Activated CD8-positive, alpha-beta T cell treated with anti-CD3 and anti-CD28 coated beads for 36 hours (primary cell): ENCODE measurements around the gene KCNRG. TPM values are rescaled to one million over a fixed set of nuclear protein-coding genes. Genes with fewer than 3 reads are reported as not detected.
"Not testable (repeated sequence)": the region's sequence is repeated elsewhere in the genome, so short reads cannot be mapped to it uniquely, and the experiment has no call there.

Experiments used
- ATAC-seq: fragments of 200-7000 bp; cut with Tn5 transposase; one replicate; pipeline ENCODE4 v1.10.0; 2021; ENCODE audit warnings: mild to moderate bottlenecking, moderate library complexity
- CTCF ChIA-PET: fragments of 350-600 bp; sonication (Branson Sonifier 250); formaldehyde crosslinking; loops from one replicate; lab custom pipeline; 2021; ENCODE audit warnings: antibody characterized with exemption; lab: Charles Lee
- POLR2A ChIA-PET: fragments of 350-600 bp; sonication (Branson Sonifier 250); formaldehyde crosslinking; loops from one replicate; lab custom pipeline; 2021; ENCODE audit warnings: antibody characterized with exemption; lab: Charles Lee
- DNase-seq: peaks from one replicate; pipeline ENCODE4 v3.0.0-alpha.2; 2020
- H3K27ac Mint-ChIP-seq: one replicate; pipeline ENCODE4 v1.8.0; 2021; ENCODE audit warnings: mild to moderate bottlenecking, mixed read lengths
- H3K27me3 Mint-ChIP-seq: one replicate; pipeline ENCODE4 v1.8.0; 2021; ENCODE audit warnings: mixed read lengths
- H3K36me3 Mint-ChIP-seq: one replicate; pipeline ENCODE4 v1.8.0; 2021; ENCODE audit warnings: low read depth, mixed read lengths
- H3K4me1 Mint-ChIP-seq: one replicate; pipeline ENCODE4 v1.8.0; 2021; ENCODE audit warnings: low read depth, mixed read lengths
- H3K4me3 Mint-ChIP-seq: one replicate; pipeline ENCODE4 v1.8.0; 2021; ENCODE audit warnings: mild to moderate bottlenecking, moderate library complexity, mixed read lengths
- H3K9me3 Mint-ChIP-seq: one replicate; pipeline ENCODE4 v1.8.0; 2021; ENCODE audit warnings: mixed read lengths
- intact Hi-C: fragments of 100-400 bp; cut with micrococcal nuclease; formaldehyde crosslinking; loops from one replicate; pipeline ENCODE4 v1.10.0; 2022
- total RNA-seq, 2 experiments: library from RNA; stranded (reverse); gene quantifications; one replicate each; pipeline ENCODE4 v1.2.3, GENCODE V29; 2021
- TF ChIP-seq, protein P1 (sequence below): fragments of 200-600 bp; IDR thresholded peaks from one replicate; pipeline ENCODE4 v1.8.0; 2022; ENCODE audit warnings: antibody characterized with exemption, mild to moderate bottlenecking

Gene KCNRG
- total RNA-seq, 2 experiments from 2014 or later: 0.18 to 0.36 TPM

DNA sequence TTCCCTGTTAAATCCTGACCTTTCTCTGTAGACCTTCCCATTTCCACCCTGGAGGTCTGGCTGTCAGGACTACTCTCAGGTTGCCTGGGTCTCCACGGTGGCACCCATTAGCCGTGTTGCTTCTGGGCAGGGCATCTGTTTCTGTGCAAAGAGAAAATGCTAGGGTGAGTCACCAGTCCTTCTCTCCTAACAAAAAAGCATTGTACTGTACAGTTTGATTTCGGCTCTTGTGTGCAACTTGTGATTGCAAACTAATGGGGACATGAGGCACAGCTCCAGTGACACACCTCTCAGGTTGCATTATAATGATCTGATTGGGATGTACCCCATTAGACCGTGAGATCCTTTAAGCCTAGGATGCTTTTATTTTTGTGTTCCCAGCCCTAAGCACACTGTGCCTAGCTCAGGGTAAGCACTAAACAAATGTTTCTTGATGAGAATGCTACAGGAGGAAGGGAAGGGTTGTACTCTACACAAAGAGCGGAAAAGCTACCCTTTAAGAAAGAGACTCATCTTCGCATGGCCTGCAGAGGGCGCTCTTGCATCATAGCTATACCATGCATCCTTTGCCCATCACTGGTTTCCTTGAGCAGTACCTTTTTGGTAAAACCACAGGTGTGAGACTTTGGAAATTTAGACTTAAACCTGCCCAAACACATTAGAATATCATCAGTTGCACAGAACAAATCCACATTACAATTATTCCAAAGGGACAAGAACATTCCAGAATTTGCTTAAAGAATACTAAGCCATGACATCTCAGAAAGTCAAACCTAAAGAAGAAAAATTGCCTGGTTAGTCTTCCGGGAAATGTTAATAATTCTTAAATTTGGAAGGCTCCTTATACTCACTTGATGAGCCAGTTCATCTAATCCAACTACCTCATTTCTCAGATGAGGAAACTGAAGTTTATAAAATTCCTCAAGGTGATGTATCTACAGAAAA lies 38.7 kb upstream of the KCNRG start:
- peaks cover 2% of the 10 kb centered on the region for H3K4me1 Mint-ChIP-seq
- ChIA-PET POLR2A (no interaction called here), CTCF (interaction anchor here (0.6 to 5.0 kb wide), 52 partner anchors 9 to 1096 kb away, joined by 3 to 27 read pairs (median 4); partner anchors contain the start of gene TRIM13)
- TF ChIP-seq, protein P1, sequence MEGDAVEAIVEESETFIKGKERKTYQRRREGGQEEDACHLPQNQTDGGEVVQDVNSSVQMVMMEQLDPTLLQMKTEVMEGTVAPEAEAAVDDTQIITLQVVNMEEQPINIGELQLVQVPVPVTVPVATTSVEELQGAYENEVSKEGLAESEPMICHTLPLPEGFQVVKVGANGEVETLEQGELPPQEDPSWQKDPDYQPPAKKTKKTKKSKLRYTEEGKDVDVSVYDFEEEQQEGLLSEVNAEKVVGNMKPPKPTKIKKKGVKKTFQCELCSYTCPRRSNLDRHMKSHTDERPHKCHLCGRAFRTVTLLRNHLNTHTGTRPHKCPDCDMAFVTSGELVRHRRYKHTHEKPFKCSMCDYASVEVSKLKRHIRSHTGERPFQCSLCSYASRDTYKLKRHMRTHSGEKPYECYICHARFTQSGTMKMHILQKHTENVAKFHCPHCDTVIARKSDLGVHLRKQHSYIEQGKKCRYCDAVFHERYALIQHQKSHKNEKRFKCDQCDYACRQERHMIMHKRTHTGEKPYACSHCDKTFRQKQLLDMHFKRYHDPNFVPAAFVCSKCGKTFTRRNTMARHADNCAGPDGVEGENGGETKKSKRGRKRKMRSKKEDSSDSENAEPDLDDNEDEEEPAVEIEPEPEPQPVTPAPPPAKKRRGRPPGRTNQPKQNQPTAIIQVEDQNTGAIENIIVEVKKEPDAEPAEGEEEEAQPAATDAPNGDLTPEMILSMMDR: peak; percentile 89
- H3K27me3 Mint-ChIP-seq: no peaks in the 10 kb centered on the region
- H3K27ac Mint-ChIP-seq: no peak overlapping the region
- DNase-seq: peak; percentile 83
- no peaks in the 10 kb centered on the region for H3K9me3 Mint-ChIP-seq
- H3K36me3 Mint-ChIP-seq: no peaks in the 10 kb centered on the region
- intact Hi-C loops: loop anchor here (2.0 to 10.0 kb wide), 4 partner anchors 556 to 1094 kb away; no protein-coding TSS in a partner anchor
- peak; percentile 85 for ATAC-seq
- H3K4me3 Mint-ChIP-seq: no peak overlapping the region

DNA sequence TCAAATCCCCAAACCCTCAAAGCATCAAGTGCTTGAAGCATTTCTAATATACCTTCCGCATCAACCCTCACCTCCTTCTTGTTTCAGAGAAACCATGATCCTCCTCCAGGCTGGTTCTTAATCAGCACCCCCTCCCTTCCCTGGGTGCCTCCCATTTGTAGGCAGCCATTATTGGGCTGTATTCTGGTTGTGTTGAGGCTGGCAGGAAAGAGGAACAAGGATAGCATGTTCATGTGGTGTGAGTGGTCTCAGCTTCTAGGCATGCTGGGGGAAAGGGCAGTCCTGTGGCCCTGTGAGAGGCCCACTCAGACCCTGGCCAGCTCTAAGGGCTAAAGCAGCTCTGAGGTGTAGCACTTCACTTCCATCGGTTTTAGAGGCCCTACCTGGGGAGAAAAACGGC lies 37.3 kb upstream of the KCNRG start:
- Mint-ChIP-seq H3K9me3 (no peaks in the 10 kb centered on the region), H3K4me1 (peaks cover 2% of the 10 kb centered on the region), H3K27me3 (no peaks in the 10 kb centered on the region), H3K36me3 (no peaks in the 10 kb centered on the region), H3K4me3 (no peak overlapping the region), H3K27ac (no peak overlapping the region)
- intact Hi-C loops: loop anchor here (2.0 to 10.0 kb wide), 4 partner anchors 554 to 1093 kb away; no protein-coding TSS in a partner anchor
- ATAC-seq: no peak
- no peak for DNase-seq
- TF ChIP-seq, protein P1: no peak
- POLR2A ChIA-PET: interaction anchor here (1.5 kb wide), 1 partner anchor 103 kb away, joined by 3 read pairs; no protein-coding TSS in a partner anchor
- CTCF ChIA-PET: interaction anchor here (0.7 to 5.0 kb wide), 9 partner anchors 12 to 937 kb away, joined by 3 to 27 read pairs (median 8); partner anchors contain the start of gene TRIM13

DNA sequence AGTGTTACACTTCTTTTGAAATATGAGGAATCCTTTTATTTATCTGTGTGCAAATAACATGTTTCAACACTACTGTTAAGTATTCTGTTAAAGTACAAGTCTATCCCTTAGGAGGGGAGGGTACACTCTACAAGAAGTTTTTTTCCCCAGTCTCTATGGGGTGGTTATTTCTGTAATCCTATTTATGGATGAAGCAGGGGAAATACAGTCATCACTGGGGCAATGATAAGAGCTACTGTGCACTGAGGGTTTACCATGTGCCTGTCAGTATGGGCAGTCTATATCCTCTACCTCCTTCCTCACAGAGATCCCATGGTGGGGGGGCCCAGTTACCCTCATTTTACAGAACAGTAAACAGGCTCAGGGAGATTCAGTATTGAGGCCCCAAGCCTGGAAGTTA lies 35.0 kb upstream of the KCNRG start:
- no peak overlapping the region for H3K27ac Mint-ChIP-seq
- CTCF ChIA-PET: interaction anchor here (0.9 to 1.6 kb wide), 3 partner anchors 34 to 931 kb away, joined by 3 to 6 read pairs (median 5); no protein-coding TSS in a partner anchor
- DNase-seq (no peak), ATAC-seq (no peak)
- H3K4me3 Mint-ChIP-seq: no peak overlapping the region
- TF ChIP-seq, protein P1: no peak
- H3K9me3 Mint-ChIP-seq: no peaks in the 10 kb centered on the region
- no peaks in the 10 kb centered on the region for H3K27me3 Mint-ChIP-seq
- no peaks in the 10 kb centered on the region for H3K36me3 Mint-ChIP-seq
- intact Hi-C loops: no loop called here
- POLR2A ChIA-PET: no interaction called here
- H3K4me1 Mint-ChIP-seq: peaks cover 2% of the 10 kb centered on the region

DNA sequence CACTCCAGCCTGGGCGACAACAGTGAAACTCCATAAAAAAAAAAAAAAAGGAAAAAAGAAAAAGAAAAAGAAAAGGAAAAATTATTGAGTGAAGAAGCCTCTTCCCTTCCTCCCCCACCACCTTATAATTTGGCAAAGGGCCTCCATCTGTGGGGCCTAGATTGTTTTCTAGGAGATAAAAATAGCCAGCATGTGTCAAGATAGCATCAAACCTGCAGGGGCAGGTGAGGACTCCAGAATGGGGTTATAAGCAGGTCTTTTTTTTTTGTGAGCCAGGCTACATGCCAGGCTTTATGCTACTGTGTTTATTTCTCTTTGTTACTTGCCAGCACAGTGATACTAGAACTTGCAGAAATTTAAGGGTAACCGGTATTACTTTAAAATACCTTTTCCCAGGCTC lies 30.1 kb upstream of the KCNRG start:
- CTCF ChIA-PET: no interaction called here
- Mint-ChIP-seq H3K9me3 (no peaks in the 10 kb centered on the region), H3K4me1 (no peaks in the 10 kb centered on the region), H3K36me3 (no peaks in the 10 kb centered on the region), H3K4me3 (no peak overlapping the region), H3K27me3 (no peaks in the 10 kb centered on the region), H3K27ac (no peak overlapping the region)
- TF ChIP-seq, protein P1: no peak
- POLR2A ChIA-PET: no interaction called here
- DNase-seq: no peak
- intact Hi-C loops: no loop called here
- ATAC-seq: no peak

DNA sequence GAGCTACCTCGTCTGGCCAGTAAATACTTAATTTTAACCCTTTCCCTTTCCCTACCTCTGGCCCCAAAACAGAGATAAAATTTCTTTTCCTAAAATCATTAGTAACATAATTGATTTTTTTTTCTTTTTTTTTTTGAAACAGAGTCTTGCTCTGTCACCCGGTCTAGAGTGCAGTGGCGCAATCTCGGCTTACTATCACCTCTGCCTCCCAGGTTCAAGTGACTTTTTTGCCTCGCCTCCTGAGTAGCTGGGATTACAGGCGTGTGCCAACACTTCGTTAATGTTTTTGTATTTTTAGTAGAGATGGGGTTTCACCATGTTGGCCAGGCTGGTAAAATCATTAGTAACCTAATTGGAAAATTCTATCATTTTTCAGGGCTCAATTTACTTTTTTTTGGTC lies 28.8 kb upstream of the KCNRG start:
- DNase-seq (no peak), ATAC-seq (no peak)
- intact Hi-C loops: no loop called here
- POLR2A ChIA-PET: no interaction called here
- no peaks in the 10 kb centered on the region for H3K9me3 Mint-ChIP-seq
- H3K4me3 Mint-ChIP-seq: no peak overlapping the region
- CTCF ChIA-PET: interaction anchor here (1.3 kb wide), 1 partner anchor 10 kb away, joined by 3 read pairs; no protein-coding TSS in a partner anchor
- H3K4me1 Mint-ChIP-seq: no peaks in the 10 kb centered on the region
- no peaks in the 10 kb centered on the region for H3K27me3 Mint-ChIP-seq
- no peaks in the 10 kb centered on the region for H3K36me3 Mint-ChIP-seq
- no peak overlapping the region for H3K27ac Mint-ChIP-seq
- TF ChIP-seq, protein P1: no peak

DNA sequence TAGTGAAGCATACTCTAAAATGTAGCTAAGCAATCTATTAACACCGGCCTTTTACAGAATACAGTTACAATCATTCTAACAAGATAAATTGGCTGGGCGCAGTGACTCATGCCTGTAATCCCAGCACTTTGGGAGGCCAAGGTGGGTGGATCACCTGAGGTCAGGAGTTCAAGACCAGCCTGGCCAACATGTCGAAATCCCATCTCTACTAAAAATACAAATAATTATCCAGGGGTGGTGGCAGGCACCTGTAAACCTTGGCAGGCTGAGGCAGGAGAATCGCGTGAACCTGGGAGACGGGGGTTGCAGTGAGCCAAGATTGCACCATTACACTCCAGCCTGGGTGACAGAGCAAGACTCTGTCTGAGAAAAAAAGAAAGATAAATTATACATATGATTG lies 24.6 kb upstream of the KCNRG start:
- H3K4me3 Mint-ChIP-seq, H3K9me3 Mint-ChIP-seq, H3K36me3 Mint-ChIP-seq, H3K4me1 Mint-ChIP-seq, intact Hi-C loops, ATAC-seq, H3K27ac Mint-ChIP-seq, H3K27me3 Mint-ChIP-seq, DNase-seq: not testable (repeated sequence)
- ChIA-PET POLR2A (interaction anchor here (0.6 kb wide), 1 partner anchor 56 kb away, joined by 4 read pairs; no protein-coding TSS in a partner anchor), CTCF (interaction anchor here (1.3 kb wide), 1 partner anchor 14 kb away, joined by 7 read pairs; no protein-coding TSS in a partner anchor)
